Naive B cell (primary cell): ENCODE results near the gene STING1. TPM values are rescaled to one million over a fixed set of nuclear protein-coding genes. Genes with fewer than 3 reads are reported as not detected.
A peak's percentile ranks its signal among the peaks of the same experiment; 100 is the strongest.

ENCODE experiments used
- ATAC-seq, 2 donors: fragments of 150-1000 bp; cut with Tn5 transposase; 2 replicates each; pipeline ENCODE4 v1.10.0; 2021; ENCODE audit warnings: low read depth in 2 of 2, mild to moderate bottlenecking in 2 of 2, moderate library complexity in 2 of 2
- DNase-seq: peaks from one replicate; pipeline ENCODE4 v3.0.0; 2022
- H3K27ac Mint-ChIP-seq, 6 donors: one replicate each; pipeline ENCODE4 v1.8.0; 2020 to 2022; ENCODE audit warnings: mild to moderate bottlenecking in 6 of 6, mixed read lengths in 6 of 6, moderate library complexity in 5 of 6, inconsistent platforms in 2 of 6
- H3K27me3 Mint-ChIP-seq, 3 donors: one replicate each; pipeline ENCODE4 v1.8.0; 2021 to 2022; ENCODE audit warnings: mixed read lengths in 3 of 3, mild to moderate bottlenecking in 1 of 3
- H3K36me3 Mint-ChIP-seq, 2 donors: one replicate each; pipeline ENCODE4 v1.8.0; 2020 to 2022; ENCODE audit warnings: mixed read lengths in 2 of 2, inconsistent platforms in 1 of 2, mild to moderate bottlenecking in 1 of 2
- H3K4me1 Mint-ChIP-seq, 3 donors: one replicate each; pipeline ENCODE4 v1.8.0; 2020 to 2022; ENCODE audit warnings: mixed read lengths in 3 of 3, inconsistent platforms in 1 of 3, mild to moderate bottlenecking in 1 of 3, moderate library complexity in 1 of 3
- H3K4me3 Mint-ChIP-seq, 8 donors: one replicate each; pipeline ENCODE4 v1.8.0; 2020 to 2022; ENCODE audit warnings: mild to moderate bottlenecking in 8 of 8, mixed read lengths in 8 of 8, moderate library complexity in 8 of 8, inconsistent platforms in 2 of 8
- H3K9me3 Mint-ChIP-seq, 7 donors: one replicate each; pipeline ENCODE4 v1.8.0; 2020 to 2022; ENCODE audit warnings: mixed read lengths in 7 of 7, mild to moderate bottlenecking in 5 of 7, inconsistent platforms in 2 of 7, moderate library complexity in 1 of 7
- polyA plus RNA-seq, 6 donors: library from polyadenylated mRNA; unstranded; fragments of 300-500 nt; fragmentation: Illumina TruSeq; gene quantifications; one replicate each; pipeline ENCODE4 v1.2.3, GENCODE V29; 2021; ENCODE audit warnings: low read depth in 6 of 6

STING1 gene
- polyA plus RNA-seq, 6 donors from 2014 or later, result 0.32 to 3.1 (median 0.81) TPM

DNA sequence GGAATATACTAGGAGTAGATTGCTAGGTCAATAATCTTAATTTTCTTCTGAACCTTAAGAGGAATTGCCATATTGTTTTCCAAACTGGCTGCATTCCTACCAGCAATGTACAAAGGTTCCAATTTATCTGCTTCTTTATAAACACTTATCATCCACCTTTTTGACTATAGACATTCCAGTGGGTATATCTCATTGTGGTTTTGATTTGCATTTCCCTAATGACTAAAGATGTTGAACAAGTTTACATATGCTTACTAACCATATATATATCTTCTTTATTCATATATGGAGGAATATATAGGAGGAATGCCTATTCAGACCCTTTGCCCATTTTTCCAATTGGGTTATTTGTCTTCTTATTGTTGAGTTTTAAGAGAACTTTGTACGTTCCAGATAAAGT, 50.9 kb downstream of the STING1 start:
- ATAC-seq, result no peak
- Mint-ChIP-seq H3K36me3 (peaks cover 7 to 14% of the 10 kb centered on the region in 2 donors), H3K27me3 (no peaks in the 10 kb centered on the region), H3K4me3 (no peak overlapping the region), H3K9me3 (no peaks in the 10 kb centered on the region), H3K4me1 (no peaks in the 10 kb centered on the region), H3K27ac (no peak overlapping the region)
- DNase-seq, result no peak

DNA sequence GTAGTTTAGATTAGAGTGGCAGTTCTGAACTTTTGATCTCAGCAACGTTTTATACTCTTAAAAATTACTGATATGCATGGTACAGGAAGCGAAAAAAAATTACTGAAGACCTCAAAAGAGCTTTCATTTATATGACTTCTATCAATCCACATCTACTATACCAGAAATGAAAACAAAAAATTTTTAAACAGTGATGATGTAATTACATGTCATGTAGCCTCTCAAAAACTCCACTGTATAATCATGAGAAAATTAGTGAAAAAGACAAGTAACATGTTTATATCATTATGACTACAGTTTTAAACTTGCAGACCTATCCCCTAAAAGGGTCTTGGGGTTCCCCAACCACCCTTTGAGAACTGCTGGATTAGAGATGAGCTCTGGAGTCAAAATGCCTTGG, 52.5 kb downstream of the STING1 start:
- no peak overlapping the region for H3K4me3 Mint-ChIP-seq
- H3K36me3 Mint-ChIP-seq, result peaks cover 7 to 14% of the 10 kb centered on the region in 2 donors
- H3K27me3 Mint-ChIP-seq, result no peaks in the 10 kb centered on the region
- H3K27ac Mint-ChIP-seq, result no peak overlapping the region
- no peaks in the 10 kb centered on the region for H3K4me1 Mint-ChIP-seq
- DNase-seq (no peak), ATAC-seq (no peak)
- H3K9me3 Mint-ChIP-seq, result no peaks in the 10 kb centered on the region

DNA sequence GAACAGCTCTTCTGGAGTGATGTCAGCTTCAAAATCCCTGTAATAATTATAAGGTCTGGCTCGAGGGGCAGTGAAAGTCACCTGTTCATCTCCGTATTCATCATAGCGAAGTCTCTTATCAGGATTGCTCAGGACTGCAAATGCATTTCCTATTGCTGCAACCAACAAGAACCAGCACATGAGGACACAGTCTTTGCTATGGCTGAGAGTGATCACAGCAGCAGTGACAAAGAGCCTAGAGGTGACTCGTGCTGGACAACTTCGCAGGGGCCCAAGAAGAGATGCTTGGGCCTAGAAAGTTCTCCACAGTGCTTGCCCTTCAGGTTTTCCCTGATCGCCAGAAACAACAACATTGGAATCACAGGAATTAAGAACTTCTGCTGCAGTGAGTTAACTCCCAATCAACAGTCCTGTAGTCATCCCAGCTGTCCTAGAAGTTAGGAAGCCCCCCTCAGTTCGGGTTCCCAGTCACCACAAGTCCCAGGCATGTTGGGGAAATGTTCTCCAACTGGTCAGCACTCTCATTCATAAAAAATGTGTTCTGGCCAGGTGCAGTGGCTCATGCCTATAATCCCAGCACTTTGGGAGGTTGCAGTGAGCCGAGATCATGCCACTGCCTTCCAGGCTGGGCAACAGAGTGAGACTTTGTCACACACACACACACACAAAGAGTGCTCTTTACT, 56.2 kb downstream of the STING1 start:
- Mint-ChIP-seq H3K36me3 (peaks cover 7 to 14% of the 10 kb centered on the region in 2 donors), H3K27ac (peak overlapping the region in 1 of 6 donors; percentile 26), H3K4me3 (no peak overlapping the region), H3K4me1 (peaks cover 3 to 5% (median 5%) of the 10 kb centered on the region in 3 donors), H3K27me3 (no peaks in the 10 kb centered on the region), H3K9me3 (no peaks in the 10 kb centered on the region)
- DNase-seq (no peak), ATAC-seq (no peak)

Other genes starting within 250 kb of the STING1 start
- gene MATR3, start 189.0 kb downstream of the STING1 start, polyA plus RNA-seq, result 100 to 1,000 TPM; 370 to 439 (median 392) TPM
- 100 to 1,000 TPM; 348 to 544 (median 403) TPM for gene PAIP2, start 140.9 kb downstream of the STING1 start, polyA plus RNA-seq
- under 1 TPM in 3 of 6 donors, not detected in 3; 0.13 to 0.57 (median 0.49) TPM for gene SLC23A1, start 99.5 kb downstream of the STING1 start, polyA plus RNA-seq
- gene MZB1, start 92.8 kb downstream of the STING1 start, polyA plus RNA-seq, result 100 to 1,000 TPM in 1 of 6 donors, 10 to 100 TPM in 5; 49.7 to 105 (median 88.1) TPM
- gene PROB1, start 87.7 kb downstream of the STING1 start, polyA plus RNA-seq, result 1 to 10 TPM in 3 of 6 donors, under 1 TPM in 3; 0.67 to 2.5 (median 1.1) TPM
- 10 to 100 TPM in 1 of 6 donors, 1 to 10 TPM in 5; 3.3 to 10.5 (median 5.5) TPM for gene SPATA24, start 78.7 kb downstream of the STING1 start, polyA plus RNA-seq
- 10 to 100 TPM in 1 of 6 donors, 1 to 10 TPM in 4, not detected in 1; 4.3 to 10.0 (median 4.8) TPM for gene DNAJC18, start 43.2 kb downstream of the STING1 start, polyA plus RNA-seq
- gene ECSCR, start 20.0 kb downstream of the STING1 start, polyA plus RNA-seq, result not detected
- not detected for gene SMIM33, start 11.8 kb downstream of the STING1 start, polyA plus RNA-seq
- gene UBE2D2, start 78.6 kb upstream of the STING1 start, polyA plus RNA-seq, result 100 to 1,000 TPM; 374 to 562 (median 427) TPM
- 100 to 1,000 TPM; 351 to 547 (median 399) TPM for gene CXXC5, start 165.6 kb upstream of the STING1 start, polyA plus RNA-seq